Activated CD4-positive, alpha-beta T cell treated with anti-CD3 and anti-CD28 coated beads, Interleukin-10, Interleukin-2, amounts not matched to agents 100 ng/mL and 50 ng/mL, durations not matched to agents 16 hours and 8 hours (primary cell): Measurements from ENCODE around the gene RAP2A.

Source experiments
- DNase-seq: peaks from one replicate; pipeline ENCODE4 v3.0.0-alpha.2; 2020

The RAP2A gene

GRCh38 chr13:97498419-97498818 lies 64.5 kb downstream of the RAP2A start:
- no peak for DNase-seq

DNA sequence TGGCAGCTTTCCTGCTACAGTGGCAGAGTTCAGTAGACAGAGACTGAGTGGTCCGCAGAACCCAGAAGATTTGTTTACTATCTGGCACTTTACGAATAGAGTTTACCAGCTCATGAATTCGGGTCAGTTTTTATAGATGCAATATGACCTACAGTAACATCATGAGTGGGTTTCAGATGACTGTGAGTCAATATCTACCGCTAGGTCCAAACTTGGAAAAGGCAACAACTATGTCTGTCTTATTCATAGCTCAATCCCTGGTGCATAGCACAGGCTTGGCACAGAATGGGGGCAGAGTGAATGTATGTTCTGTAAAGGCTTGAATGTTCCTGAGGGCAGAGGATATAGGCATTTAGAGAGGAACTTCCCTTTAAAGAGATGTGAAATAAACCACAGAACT lies 65.2 kb downstream of the RAP2A start:
- DNase-seq = no peak

DNA sequence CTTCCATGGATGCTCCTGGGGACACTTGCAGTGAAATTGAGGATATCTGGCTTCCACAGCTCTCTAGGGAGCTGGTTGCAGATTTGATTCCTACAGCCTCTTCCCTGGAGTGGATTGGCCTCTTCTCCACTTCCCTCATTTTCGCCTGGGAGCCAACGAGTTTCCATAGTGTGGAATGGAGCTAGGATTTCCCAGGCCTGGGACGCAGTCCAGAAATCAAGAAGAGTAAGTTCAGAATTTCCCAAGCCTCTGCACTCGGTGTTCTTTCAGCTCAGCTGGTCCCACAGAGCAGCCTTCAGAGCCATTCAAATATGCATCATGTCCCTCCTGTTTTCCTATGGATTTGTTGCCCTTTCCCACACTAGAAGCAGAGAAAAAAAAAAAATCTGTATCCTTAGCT lies 68.2 kb downstream of the RAP2A start:
- DNase-seq = no peak

DNA sequence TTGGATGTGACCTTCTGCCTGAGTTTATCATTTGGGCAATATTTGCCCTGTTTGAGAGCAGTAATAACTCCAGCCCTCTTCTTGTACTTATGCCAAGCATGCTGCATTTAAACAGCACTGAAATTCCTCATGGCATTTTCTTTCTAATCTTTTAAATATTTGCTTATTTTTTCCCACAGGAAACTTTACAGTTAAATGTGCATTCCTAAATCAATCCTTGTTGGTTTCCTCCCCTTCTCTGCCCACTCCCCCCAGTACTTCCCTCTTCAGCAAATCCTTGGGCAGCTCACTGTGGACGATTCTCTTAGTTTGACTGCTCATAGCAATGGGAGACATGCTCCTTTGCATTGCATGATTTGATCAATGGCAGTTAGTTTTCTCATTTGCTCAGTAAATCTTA lies 68.7 kb downstream of the RAP2A start:
- no peak for DNase-seq

- DNase-seq = no peak
These were observed 71.0 kb downstream of the RAP2A start for GRCh38 chr13:97505017-97505416.

DNA sequence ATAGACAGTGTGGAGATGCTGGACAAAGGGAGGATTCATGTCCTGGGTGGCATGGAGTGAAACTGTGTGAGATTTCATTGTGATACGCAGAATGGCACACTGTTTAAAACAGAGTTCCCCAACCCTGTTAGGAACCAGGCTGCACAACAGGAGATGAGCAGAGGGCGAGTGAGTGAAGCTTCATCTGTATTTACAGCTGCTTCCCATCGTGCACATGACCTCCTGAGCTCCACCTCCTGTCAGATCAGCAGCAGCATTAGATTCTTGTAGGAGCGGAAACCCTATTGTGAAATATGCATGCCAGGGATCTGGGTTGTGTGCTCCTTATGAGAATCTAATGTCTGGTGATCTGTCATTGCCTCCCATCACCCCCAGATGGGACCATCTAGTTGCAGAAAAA lies 72.5 kb downstream of the RAP2A start:
- no peak for DNase-seq

DNA sequence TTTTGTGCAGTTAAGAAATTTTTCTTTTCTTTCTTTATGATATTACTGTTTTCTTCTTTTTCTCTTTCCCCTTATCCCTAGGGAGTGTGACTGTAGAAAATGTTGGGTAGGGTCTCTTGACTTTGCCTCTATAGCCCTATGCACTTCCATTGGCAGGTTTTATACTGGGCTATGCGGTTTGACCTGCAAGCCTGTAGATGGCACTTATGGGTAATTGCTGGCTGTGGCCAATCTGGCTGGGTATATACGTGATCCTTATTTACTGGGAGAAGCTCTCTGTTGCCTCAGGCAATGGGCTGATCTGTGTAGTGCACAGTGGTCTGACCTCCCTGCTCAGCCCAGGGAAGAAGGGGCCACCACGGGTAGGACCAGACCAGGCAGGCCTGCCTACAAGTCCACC lies 78.8 kb downstream of the RAP2A start:
- DNase-seq = no peak

DNA sequence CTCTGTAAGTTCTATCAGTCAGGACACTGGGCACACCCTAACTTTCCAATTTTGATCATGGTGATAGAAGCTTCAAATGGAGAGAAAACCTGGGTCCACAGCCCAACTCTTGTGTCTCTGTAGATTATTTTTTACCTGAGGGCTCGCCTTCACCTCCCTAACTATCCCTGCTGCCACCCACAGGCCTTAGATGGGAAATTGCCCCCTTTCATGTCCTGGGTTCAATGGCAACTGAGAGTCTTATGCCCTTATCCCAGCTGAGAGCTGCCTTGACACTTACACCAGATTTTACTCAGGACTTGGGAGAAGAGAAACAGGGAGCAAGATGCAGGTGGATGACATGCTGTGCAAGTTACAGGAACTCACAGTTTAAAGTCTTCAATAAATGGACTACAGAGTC lies 81.7 kb downstream of the RAP2A start:
- no peak for DNase-seq

- DNase-seq = no peak
These were observed 84.0 kb downstream of the RAP2A start for GRCh38 chr13:97517967-97518366.
